ENCODE data around the gene L3MBTL3.

DNA sequence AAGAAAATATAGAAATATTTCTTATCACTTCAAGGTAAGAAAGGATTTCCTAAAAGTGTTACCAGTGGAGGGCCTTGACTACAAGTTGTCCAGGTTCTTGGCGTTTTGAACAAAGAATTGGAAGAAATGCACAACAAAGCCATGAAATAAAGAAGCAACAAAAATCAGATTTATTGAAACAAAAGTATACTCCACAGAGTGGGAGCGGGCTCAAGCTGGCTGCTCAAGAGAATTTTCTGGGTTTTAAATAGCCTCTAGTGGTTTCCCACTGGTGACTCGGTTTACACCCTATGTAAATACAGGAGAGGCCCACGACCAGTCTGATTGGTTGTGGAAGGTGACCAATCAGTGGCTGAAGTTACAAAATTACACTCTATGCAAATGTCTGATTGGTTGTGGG, 140.2 kb downstream of the L3MBTL3 start:
- TF ChIP-seq CTCF (IDR thresholded peaks at IDR 0.05) (no peak), ZFX (IDR thresholded peaks at IDR 0.05; ENCODE audit: borderline replicate concordance) (no peak)

Measured in 22Rv1 (cell line).